Measurements from ENCODE around the gene TAS2R14. TPM values are rescaled to one million over a fixed set of nuclear protein-coding genes. Genes with fewer than 3 reads are reported as not detected.

The TAS2R14 gene
- total RNA-seq, 1 donor from 2014 or later: 2.0 TPM

- H3K79me2 ChIP-seq (ENCODE audit: insufficient read depth, low read length): no peaks in the 10 kb centered on the region
- H3K4me1 ChIP-seq (ENCODE audit: insufficient read depth, low read length): no peaks in the 10 kb centered on the region
Measured at GRCh38 chr12:10928746-10929286, 10.2 kb downstream of the TAS2R14 start, which contains the start of gene PRH2. TSS of gene PRH2 (plus strand) at chr12:10929236. CDS start at chr12:10929274, 38 bp downstream.

DNA sequence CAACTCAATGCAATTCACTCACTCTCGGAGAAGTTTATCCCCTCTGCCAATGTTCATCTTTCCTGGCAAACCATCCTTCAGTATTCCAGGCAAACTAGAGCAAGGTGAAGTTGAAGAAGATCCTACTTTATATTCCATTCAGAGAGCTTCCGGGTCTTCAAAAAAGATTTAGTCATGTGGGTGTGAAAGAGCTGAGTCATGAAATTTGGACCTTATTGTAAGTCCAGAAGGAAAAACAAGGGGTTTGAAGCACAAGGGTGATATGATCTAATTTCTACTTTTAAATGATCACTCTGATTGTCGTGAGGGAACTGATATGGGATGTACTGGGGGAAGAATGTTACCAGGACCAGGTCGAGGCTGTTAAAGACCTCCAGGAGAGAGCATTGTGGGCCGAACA is 12.8 kb downstream of the TAS2R14 start:
- Histone ChIP-seq H4K20me1 (ENCODE audit: insufficient read depth, low read length) (no peaks in the 10 kb centered on the region), H3K79me2 (ENCODE audit: insufficient read depth, low read length) (no peaks in the 10 kb centered on the region), H3K4me3 (ENCODE audit: insufficient read depth, low read depth, low read length) (no peak overlapping the region), H3K9me3 (ENCODE audit: insufficient read depth, low read depth, low read length) (no peaks in the 10 kb centered on the region), H3K27me3 (ENCODE audit: insufficient read depth, low read length) (no peaks in the 10 kb centered on the region), H3K9ac (ENCODE audit: low read length) (no peak overlapping the region), H3K36me3 (ENCODE audit: insufficient read depth, low read length) (no peaks in the 10 kb centered on the region), H3K27ac (ENCODE audit: low read depth, low read length) (no peak overlapping the region), H3K4me1 (ENCODE audit: insufficient read depth, low read length) (no peaks in the 10 kb centered on the region), H2AFZ (ENCODE audit: low read depth, low read length) (no peak overlapping the region), H3K4me2 (ENCODE audit: low read length) (no peak overlapping the region)
- Mint-ChIP-seq H3K27me3 (ENCODE audit: low read depth, unreplicated experiment) (no peaks in the 10 kb centered on the region), H3K9me3 (ENCODE audit: unreplicated experiment) (no peaks in the 10 kb centered on the region), H3K4me1 (ENCODE audit: low read depth, unreplicated experiment) (no peaks in the 10 kb centered on the region), H3K36me3 (ENCODE audit: low read depth, unreplicated experiment) (peaks cover 7% of the 10 kb centered on the region), H3K27ac (ENCODE audit: unreplicated experiment) (peak overlapping the region; percentile 22), H3K4me3 (ENCODE audit: unreplicated experiment) (no peak overlapping the region)
- TF ChIP-seq, protein P1, sequence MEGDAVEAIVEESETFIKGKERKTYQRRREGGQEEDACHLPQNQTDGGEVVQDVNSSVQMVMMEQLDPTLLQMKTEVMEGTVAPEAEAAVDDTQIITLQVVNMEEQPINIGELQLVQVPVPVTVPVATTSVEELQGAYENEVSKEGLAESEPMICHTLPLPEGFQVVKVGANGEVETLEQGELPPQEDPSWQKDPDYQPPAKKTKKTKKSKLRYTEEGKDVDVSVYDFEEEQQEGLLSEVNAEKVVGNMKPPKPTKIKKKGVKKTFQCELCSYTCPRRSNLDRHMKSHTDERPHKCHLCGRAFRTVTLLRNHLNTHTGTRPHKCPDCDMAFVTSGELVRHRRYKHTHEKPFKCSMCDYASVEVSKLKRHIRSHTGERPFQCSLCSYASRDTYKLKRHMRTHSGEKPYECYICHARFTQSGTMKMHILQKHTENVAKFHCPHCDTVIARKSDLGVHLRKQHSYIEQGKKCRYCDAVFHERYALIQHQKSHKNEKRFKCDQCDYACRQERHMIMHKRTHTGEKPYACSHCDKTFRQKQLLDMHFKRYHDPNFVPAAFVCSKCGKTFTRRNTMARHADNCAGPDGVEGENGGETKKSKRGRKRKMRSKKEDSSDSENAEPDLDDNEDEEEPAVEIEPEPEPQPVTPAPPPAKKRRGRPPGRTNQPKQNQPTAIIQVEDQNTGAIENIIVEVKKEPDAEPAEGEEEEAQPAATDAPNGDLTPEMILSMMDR (IDR thresholded peaks at IDR 0.05; ENCODE audit: insufficient read depth, low read depth, low read length): no peak
- TF ChIP-seq EZH2 (IDR thresholded peaks at IDR 0.05; ENCODE audit: insufficient read depth, low read length): no peak
- FAIRE-seq (no peak), DNase-seq (ENCODE audit: low read depth) (no peak)

More at GRCh38 chr12:10928746-10929286, 10.2 kb downstream of the TAS2R14 start, which contains the start of gene PRH2:
- H3K4me3 Mint-ChIP-seq (ENCODE audit: unreplicated experiment): no peak within 1 kb of the TSS
- no peaks in the 10 kb centered on the region for H3K9me3 Mint-ChIP-seq (ENCODE audit: unreplicated experiment)
- DNase-seq (ENCODE audit: low read depth): no peak
- no peaks in the 10 kb centered on the region for H3K27me3 Mint-ChIP-seq (ENCODE audit: low read depth, unreplicated experiment)
- H3K27ac ChIP-seq (ENCODE audit: low read depth, low read length): no peak within 1 kb of the TSS
- H3K9me3 ChIP-seq (ENCODE audit: insufficient read depth, low read depth, low read length): no peaks in the 10 kb centered on the region
- no peaks in the 10 kb centered on the region for H3K36me3 ChIP-seq (ENCODE audit: insufficient read depth, low read length)
- H2AFZ ChIP-seq (ENCODE audit: low read depth, low read length): no peak within 1 kb of the TSS
- no peaks in the 10 kb centered on the region for H3K27me3 ChIP-seq (ENCODE audit: insufficient read depth, low read length)
- H3K4me1 Mint-ChIP-seq (ENCODE audit: low read depth, unreplicated experiment): no peaks in the 10 kb centered on the region
- H3K9ac ChIP-seq (ENCODE audit: low read length): no peak within 1 kb of the TSS
- no peak within 1 kb of the TSS for H3K4me3 ChIP-seq (ENCODE audit: insufficient read depth, low read depth, low read length)
- peaks cover 7% of the 10 kb centered on the region for H3K36me3 Mint-ChIP-seq (ENCODE audit: low read depth, unreplicated experiment)
- no peak within 1 kb of the TSS for H3K27ac Mint-ChIP-seq (ENCODE audit: unreplicated experiment)
- FAIRE-seq: no peak
- H3K4me2 ChIP-seq (ENCODE audit: low read length): no peak within 1 kb of the TSS
- TF ChIP-seq EZH2 (IDR thresholded peaks at IDR 0.05; ENCODE audit: insufficient read depth, low read length): no peak
- TF ChIP-seq, protein P1 (IDR thresholded peaks at IDR 0.05; ENCODE audit: insufficient read depth, low read depth, low read length): no peak
- no peaks in the 10 kb centered on the region for H4K20me1 ChIP-seq (ENCODE audit: insufficient read depth, low read length)

GRCh38 chr12:10919809-10920208 is 19.3 kb downstream of the TAS2R14 start:
- no peak overlapping the region for H3K4me2 ChIP-seq (ENCODE audit: low read length)
- Mint-ChIP-seq H3K36me3 (ENCODE audit: low read depth, unreplicated experiment) (no peaks in the 10 kb centered on the region), H3K4me3 (ENCODE audit: unreplicated experiment) (no peak overlapping the region), H3K4me1 (ENCODE audit: low read depth, unreplicated experiment) (no peaks in the 10 kb centered on the region), H3K9me3 (ENCODE audit: unreplicated experiment) (no peaks in the 10 kb centered on the region), H3K27ac (ENCODE audit: unreplicated experiment) (no peak overlapping the region), H3K27me3 (ENCODE audit: low read depth, unreplicated experiment) (no peaks in the 10 kb centered on the region)
- H3K4me3 ChIP-seq (ENCODE audit: insufficient read depth, low read depth, low read length): no peak overlapping the region
- H4K20me1 ChIP-seq (ENCODE audit: insufficient read depth, low read length): no peaks in the 10 kb centered on the region
- no peak overlapping the region for H2AFZ ChIP-seq (ENCODE audit: low read depth, low read length)
- H3K36me3 ChIP-seq (ENCODE audit: insufficient read depth, low read length): no peaks in the 10 kb centered on the region
- FAIRE-seq (no peak), DNase-seq (ENCODE audit: low read depth) (no peak)
- H3K4me1 ChIP-seq (ENCODE audit: insufficient read depth, low read length): no peaks in the 10 kb centered on the region
- no peaks in the 10 kb centered on the region for H3K9me3 ChIP-seq (ENCODE audit: insufficient read depth, low read depth, low read length)
- TF ChIP-seq, protein P1 (IDR thresholded peaks at IDR 0.05; ENCODE audit: insufficient read depth, low read depth, low read length): no peak
- TF ChIP-seq EZH2 (IDR thresholded peaks at IDR 0.05; ENCODE audit: insufficient read depth, low read length): no peak
- H3K27me3 ChIP-seq (ENCODE audit: insufficient read depth, low read length): no peaks in the 10 kb centered on the region
- no peaks in the 10 kb centered on the region for H3K79me2 ChIP-seq (ENCODE audit: insufficient read depth, low read length)
- no peak overlapping the region for H3K27ac ChIP-seq (ENCODE audit: low read depth, low read length)
- H3K9ac ChIP-seq (ENCODE audit: low read length): no peak overlapping the region
